GM18508 (cell line): ENCODE results near the gene FAM149A.

Experiments used
- ATAC-seq: cut with Tn5 transposase; IDR thresholded peaks from one replicate; pipeline ENCODE4 v1.9.1; 2021; ENCODE audit warnings: moderate number of reproducible peaks; ENCODE audit not compliant: insufficient read depth, unreplicated experiment

FAM149A gene

DNA sequence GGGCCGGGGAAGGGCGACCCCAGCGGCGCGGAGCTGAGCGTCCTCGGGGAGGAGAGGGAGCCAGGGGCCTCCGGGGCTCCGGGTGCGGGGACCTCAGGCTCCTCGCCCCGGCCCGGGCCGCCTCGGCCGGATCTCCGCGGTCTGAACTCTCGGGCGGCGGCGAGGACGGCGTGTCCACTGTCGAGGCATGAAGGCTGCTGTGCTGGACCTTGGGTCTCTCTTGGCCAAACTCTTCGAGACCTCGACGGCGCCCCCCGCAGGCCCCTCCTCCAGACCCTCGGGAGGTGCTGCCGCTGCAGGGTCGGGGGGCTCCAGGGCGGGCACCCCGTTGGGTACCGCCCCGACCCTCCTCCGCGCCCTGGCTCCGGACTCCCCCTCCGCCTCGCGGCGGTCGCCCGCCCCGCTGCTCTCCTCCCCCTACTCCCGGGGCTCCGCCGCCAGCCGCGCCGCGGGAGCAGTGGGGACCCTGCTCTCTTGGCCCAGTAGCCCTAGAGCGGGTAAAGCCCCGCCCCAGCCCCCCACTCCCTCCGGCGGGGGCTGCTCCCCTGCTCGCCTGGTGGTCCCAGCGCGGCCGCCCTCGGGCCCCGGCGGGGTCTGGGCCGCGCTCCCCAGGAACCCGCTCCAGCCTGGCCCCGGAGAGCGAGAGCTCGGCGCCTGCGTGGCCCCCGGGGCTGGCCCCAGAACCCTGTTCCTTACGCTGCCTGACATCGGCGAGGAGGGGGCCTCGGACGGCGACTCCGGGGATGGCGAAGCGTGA, 564 bp downstream of the FAM149A start:
- no peak for ATAC-seq

DNA sequence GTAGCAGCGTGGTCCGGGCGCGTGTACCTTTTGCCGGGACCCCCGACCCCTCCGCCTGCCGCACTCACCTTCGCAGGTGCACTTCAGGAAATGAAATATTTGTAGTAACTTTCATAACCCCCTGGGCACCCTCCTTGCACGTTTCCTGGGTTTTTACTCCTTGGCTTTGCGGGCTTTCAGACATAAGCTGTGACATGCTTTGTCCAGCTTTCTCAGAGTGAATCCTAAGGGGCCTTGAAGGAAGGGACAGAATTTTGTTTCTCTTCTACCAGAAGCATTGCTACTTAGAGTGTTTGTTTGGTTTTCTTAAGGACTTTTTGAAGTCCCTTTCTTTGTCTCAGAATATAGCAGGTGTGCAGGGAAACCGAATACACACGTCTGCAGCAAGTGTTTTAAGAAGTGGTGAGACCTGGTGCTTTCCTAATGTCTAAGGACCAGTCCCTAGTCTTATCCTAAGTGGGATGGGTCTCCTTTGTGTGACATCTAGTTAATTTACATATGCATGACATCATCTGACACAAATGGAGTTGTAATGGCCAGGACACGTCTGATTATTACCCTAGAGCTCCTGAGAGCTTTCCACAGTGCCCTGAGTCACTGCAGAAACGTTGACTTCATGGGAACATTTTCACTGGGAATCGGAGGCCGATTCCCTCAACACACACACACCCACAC, 1.3 kb downstream of the FAM149A start:
- ATAC-seq, result no peak

GRCh38 chr4:186107947-186108346, 3.4 kb downstream of the FAM149A start:
- no peak for ATAC-seq

GRCh38 chr4:186108391-186108790, 3.9 kb downstream of the FAM149A start:
- ATAC-seq, result no peak

- ATAC-seq, result no peak
These were observed 4.7 kb downstream of the FAM149A start for GRCh38 chr4:186109245-186109644.

GRCh38 chr4:186116697-186117096, 12.2 kb downstream of the FAM149A start:
- no peak for ATAC-seq

GRCh38 chr4:186118582-186118981, 14.1 kb downstream of the FAM149A start:
- ATAC-seq, result no peak

DNA sequence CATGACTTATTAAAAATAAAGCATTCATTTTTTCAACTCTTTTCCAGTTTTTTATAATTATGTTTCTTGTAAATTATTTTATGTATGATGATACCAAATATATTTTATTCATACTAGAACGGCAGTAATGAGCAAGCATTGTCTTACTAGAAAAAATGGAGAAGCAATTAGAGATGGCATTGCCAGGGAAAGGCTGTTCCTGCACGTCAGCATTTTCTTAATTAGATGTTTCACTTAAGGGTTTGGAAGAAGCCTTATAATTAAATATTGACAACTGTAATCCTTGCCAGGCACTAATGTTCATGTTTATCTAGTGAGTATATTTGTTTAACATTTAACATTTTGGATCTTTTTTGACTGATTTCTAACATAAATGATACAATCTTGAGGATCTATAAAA, 16.6 kb downstream of the FAM149A start:
- no peak for ATAC-seq

DNA sequence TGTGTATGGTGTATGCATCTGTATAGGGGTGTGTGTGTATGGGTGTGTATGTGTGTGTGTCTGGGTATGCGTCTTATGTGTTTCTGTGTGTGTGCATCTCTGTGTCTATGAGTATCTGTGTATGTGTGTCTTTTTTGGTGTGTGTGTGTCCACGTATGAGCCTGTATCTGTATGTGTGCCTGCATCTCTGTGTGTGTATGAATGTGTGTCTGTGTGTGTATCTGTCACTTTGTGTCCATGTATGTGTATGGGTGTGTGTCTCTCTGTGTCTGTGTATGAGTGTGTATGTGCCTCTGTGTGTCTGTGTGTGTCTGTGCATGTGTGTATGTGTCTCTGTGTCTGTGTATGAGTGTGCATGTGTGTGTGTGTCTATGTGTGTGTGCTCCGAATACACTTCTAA, 24.3 kb downstream of the FAM149A start:
- ATAC-seq, result no peak

- ATAC-seq, result no peak
These were observed 27.4 kb downstream of the FAM149A start for GRCh38 chr4:186131935-186132334.

- no peak for ATAC-seq
These were observed 28.2 kb downstream of the FAM149A start for GRCh38 chr4:186132577-186133242.

DNA sequence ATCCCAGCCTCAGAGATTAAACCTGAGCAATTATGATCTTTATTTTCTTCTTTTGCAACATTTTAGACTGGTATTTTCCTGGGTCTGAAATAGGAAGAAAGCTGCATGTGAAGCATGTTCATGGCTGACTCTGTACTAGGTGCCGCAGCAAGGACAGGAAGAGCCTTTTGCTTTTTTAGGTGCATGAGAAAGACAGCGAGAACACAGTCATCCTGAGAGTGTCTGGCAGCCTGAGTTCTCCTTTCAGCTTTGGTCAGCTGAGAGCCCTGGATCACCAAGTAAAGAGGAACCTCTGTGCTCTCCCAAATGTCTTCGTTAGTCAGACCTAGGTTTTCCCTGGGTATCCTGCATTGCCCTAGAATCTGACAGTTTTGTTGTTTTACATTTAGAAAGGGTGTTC, 29.8 kb downstream of the FAM149A start:
- ATAC-seq, result peak; percentile 99

DNA sequence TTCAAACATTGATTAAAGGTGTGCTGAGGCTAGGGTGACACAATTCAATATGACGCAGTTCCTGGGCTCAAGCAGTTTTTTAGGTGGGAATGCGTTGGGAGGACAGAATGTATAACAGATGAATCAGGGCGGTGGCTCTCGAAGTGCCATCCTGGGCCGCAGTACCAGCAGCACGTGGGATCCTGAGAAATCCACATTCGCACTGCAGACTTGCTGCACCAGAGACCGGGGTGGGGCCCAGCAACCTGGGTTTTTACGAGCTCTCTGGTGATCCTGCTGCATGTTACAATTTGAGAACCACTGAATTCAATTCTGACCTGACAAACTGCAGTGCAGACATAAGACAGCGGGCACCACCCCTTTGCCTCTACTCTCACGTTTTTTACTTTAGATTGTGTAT, 30.4 kb downstream of the FAM149A start:
- ATAC-seq, result no peak

- ATAC-seq, result no peak
These were observed 32.8 kb downstream of the FAM149A start for GRCh38 chr4:186137196-186137794.

- ATAC-seq, result no peak
These were observed 39.9 kb downstream of the FAM149A start for GRCh38 chr4:186144198-186144945.

DNA sequence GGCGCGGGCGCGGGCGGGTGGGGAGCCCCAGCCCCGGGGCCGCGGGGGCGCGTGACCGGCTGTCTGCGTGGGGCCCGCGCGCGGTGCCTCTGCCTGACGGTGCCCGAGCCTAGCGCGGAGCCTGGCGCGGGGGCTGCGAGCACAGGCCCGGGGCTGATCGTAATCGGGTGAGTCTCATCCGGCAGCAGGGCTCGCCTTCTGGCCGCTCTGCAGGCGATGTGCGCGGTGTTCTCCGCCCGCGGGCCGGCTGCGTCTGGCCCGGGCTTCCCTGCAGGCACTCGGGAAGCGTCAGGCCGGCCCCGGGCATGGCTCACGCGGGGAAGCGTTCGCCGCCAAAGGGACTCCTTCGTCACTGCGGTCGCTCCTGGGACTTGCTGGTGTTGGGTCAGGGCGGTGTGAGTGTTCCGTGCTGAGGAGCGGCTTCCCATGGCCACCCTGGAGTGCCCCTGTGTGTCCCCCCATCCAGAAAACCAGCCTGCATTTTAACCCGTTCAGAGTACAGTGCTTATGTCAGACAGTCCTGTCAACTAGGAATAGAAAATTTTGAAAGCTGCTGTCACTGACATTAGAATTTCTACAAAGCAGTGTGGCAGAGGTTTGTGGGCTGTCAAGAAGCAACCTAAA, 40.6 kb downstream of the FAM149A start:
- no peak for ATAC-seq

GRCh38 chr4:186146458-186146857, 42.0 kb downstream of the FAM149A start:
- ATAC-seq, result no peak

DNA sequence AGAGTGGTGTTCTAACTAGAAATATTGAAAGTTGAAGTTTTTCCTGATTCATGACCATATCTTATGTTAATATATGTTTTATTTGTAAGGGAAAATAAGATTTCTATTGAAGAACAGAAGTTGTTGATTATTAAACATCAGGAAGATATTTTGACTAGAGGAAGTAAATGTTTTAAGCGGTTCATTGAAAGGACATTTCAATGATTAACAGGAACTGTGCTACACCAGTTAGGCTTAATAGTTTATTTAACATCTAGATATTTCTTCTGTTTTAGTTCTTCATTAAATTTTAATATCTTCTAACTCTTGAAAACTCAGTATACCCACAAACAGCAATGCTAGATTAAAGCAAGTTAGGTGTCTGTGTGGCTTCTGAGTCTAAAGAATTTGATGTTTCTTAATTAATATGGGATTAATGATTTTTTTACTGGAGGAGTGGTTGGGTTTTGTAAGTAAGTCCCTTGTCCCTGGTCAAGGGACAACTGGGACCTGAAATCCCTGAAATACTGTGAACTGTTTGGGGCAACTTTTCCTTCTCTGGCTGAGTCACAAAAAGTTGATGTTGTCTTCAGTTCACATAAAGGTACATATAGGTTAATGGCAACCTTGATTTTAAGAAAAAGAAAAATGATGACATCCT, 44.0 kb downstream of the FAM149A start:
- ATAC-seq, result no peak

GRCh38 chr4:186149872-186150271, 45.4 kb downstream of the FAM149A start:
- ATAC-seq, result no peak
